Stomach (tissue), 9 donors: Measurements from ENCODE around the gene IRF5. TPM values are rescaled to one million over a fixed set of nuclear protein-coding genes. Genes with fewer than 3 reads are reported as not detected.

ENCODE experiments used
- DNase-seq, 2 donors: peaks; one replicate each; pipeline versions ENCODE4 v3.0.0 to v3.0.0-alpha.2; 2013 to 2019
- H3K27ac ChIP-seq, 5 donors: fragments of 200-600 bp in 4 of 5; sonication (generic) in 4 of 5; one replicate each; pipeline ENCODE4 v1.5.1; 2013 to 2019; ENCODE audit warnings: mild to moderate bottlenecking in 1 of 5, moderate library complexity in 1 of 5
- H3K27me3 ChIP-seq, 3 donors: fragments of 200-600 bp; sonication (generic); one replicate each; pipeline ENCODE4 v1.5.1; 2017 to 2019; ENCODE audit warnings: mixed run types in 1 of 3
- H3K36me3 ChIP-seq, 4 donors: fragments of 200-600 bp; sonication (generic); 1 replicate in 3 of 4; 2 replicates in 1 of 4; pipeline ENCODE4 v1.5.1; 2016 to 2019
- H3K4me1 ChIP-seq, 4 donors: fragments of 200-600 bp; sonication (generic); one replicate each; pipeline ENCODE4 v1.5.1; 2016 to 2019
- H3K4me3 ChIP-seq, 4 donors: fragments of 200-600 bp; sonication (generic) in 3 of 4; one replicate each; pipeline ENCODE4 v1.5.1; 2016 to 2019; ENCODE audit warnings: mild to moderate bottlenecking in 1 of 4
- H3K9me3 ChIP-seq, 4 donors: fragments of 200-600 bp; sonication (generic); one replicate each; pipeline ENCODE4 v1.5.1; 2016 to 2019
- EP300 ChIP-seq: sonication (generic); formaldehyde crosslinking; IDR thresholded peaks from one replicate; pipeline ENCODE4 v1.6.1; 2017; ENCODE audit warnings: antibody characterized with exemption
- POLR2A ChIP-seq, 4 donors: fragments of 450-650 bp; IDR thresholded peaks; one replicate each; pipeline ENCODE4 v1.6.1; 2016; ENCODE audit warnings: antibody characterized with exemption in 4 of 4, control low read depth in 2 of 4, mild to moderate bottlenecking in 1 of 4, moderate library complexity in 1 of 4
- POLR2AphosphoS5 ChIP-seq, 3 donors: sonication (generic); formaldehyde crosslinking; IDR thresholded peaks; one replicate each; pipeline ENCODE4 v1.6.1; 2016; ENCODE audit warnings: antibody characterized with exemption in 3 of 3
- WGBS, 5 donors: extraction: QIAGEN DNeasy Blood & Tissue Kit in 3 of 5; methylation state at CpG; one replicate each; pipeline versions ENCODE4 v1.1.5 to v1.1.7; 2013 to 2018; 5-methylcytosine and 5-hydroxymethylcytosine counted together
- intact Hi-C: fragments of 100-400 bp; cut with DNase I; formaldehyde crosslinking; loops from one replicate; pipeline ENCODE4 v1.15.1; 2023; ENCODE audit warnings: low total_unique reads
- polyA plus RNA-seq, 3 donors: library from polyadenylated mRNA; stranded (reverse); fragments of 200-250 nt; gene quantifications; one replicate each; pipeline ENCODE4 v1.2.3, GENCODE V29; 2013
- total RNA-seq, 5 donors: library from RNA; depleted of rRNA; stranded (reverse); fragments of >200 nt; gene quantifications; one replicate each; pipeline versions ENCODE4 v1.1.0 to v1.2.3, GENCODE V29; 2014 to 2016
- TF ChIP-seq, protein P1 (sequence below), 7 experiments: fragments of 450-650 bp in 4 of 7; fragments of 200-600 bp in 3 of 7; sonication (generic) in 3 of 7; IDR thresholded peaks; one replicate each; pipeline ENCODE4 v1.5.1; 2016 to 2019; ENCODE audit warnings: antibody characterized with exemption in 7 of 7, control low read depth in 2 of 7, mild to moderate bottlenecking in 1 of 7
- donor health status: healthy with polysubstance abuse.
- donor health status: Bipolar disorder and iron deficiency.
- donor health status: healthy.

IRF5 gene
- total and polyA plus RNA-seq, 8 donors = 2.2 to 13.8 (median 4.7) TPM

DNA sequence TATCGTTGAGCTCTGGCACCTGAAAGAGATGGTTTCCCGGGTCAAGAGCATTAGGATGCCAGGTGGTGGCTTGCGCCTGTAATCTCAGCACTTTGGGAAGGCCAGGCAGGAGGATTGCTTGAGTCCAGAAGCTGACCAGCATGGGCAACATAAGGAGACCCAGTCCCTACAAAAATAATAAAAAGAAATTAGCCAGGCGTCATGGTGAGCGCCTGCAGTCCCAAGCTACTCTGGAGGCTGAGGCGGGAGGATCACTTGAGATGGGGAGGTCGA lies 21.1 kb upstream of the IRF5 start:
- DNase-seq = peak in 1 of 2 donors; percentile 0
- H3K27ac ChIP-seq = no peak overlapping the region
- intact Hi-C loops = no loop called here
- 88 to 94% (median 90%) methylated on average over 7 of the region's 7 CpGs for WGBS, 5 donors
- TF ChIP-seq EP300 = no peak
- TF ChIP-seq POLR2A (IDR thresholded peaks at IDR 0.05) = no peak
- TF ChIP-seq, protein P1, sequence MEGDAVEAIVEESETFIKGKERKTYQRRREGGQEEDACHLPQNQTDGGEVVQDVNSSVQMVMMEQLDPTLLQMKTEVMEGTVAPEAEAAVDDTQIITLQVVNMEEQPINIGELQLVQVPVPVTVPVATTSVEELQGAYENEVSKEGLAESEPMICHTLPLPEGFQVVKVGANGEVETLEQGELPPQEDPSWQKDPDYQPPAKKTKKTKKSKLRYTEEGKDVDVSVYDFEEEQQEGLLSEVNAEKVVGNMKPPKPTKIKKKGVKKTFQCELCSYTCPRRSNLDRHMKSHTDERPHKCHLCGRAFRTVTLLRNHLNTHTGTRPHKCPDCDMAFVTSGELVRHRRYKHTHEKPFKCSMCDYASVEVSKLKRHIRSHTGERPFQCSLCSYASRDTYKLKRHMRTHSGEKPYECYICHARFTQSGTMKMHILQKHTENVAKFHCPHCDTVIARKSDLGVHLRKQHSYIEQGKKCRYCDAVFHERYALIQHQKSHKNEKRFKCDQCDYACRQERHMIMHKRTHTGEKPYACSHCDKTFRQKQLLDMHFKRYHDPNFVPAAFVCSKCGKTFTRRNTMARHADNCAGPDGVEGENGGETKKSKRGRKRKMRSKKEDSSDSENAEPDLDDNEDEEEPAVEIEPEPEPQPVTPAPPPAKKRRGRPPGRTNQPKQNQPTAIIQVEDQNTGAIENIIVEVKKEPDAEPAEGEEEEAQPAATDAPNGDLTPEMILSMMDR (IDR thresholded peaks at IDR 0.05) = no peak
- TF ChIP-seq POLR2AphosphoS5 (IDR thresholded peaks at IDR 0.05) = no peak
- H3K4me1 ChIP-seq = peaks cover 13 to 23% (median 17%) of the 10 kb centered on the region in 4 donors
- no peak overlapping the region for H3K4me3 ChIP-seq
- H3K27me3 ChIP-seq = peaks cover 10 to 83% (median 35%) of the 10 kb centered on the region in 3 donors
- H3K9me3 ChIP-seq = no peaks in the 10 kb centered on the region
- H3K36me3 ChIP-seq = no peaks in the 10 kb centered on the region

DNA sequence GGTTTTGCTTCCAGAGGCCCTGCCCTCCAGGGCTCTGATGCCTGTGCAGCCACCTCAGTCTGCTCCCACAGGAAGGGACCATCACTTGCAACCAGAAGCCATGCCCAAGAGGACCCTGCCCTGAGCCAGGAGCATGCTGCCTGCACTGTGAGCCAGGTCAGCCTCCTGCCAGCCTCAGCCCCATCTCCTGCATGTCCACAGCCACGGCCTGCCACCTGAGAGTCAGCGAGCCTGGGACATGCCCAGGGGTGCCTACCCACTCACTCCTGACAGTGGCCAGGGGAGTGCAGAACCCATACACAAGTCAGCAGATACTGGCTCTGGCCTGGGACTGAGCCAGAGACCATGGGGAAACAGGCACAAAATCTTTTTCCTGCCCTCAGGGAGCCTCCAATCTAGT lies 20.6 kb upstream of the IRF5 start:
- H3K36me3 ChIP-seq = no peaks in the 10 kb centered on the region
- 80 to 100% (median 89%) methylated on average over 1 to 2 of the region's 2 CpGs for WGBS, 5 donors
- H3K27me3 ChIP-seq = peaks cover 10 to 83% (median 35%) of the 10 kb centered on the region in 3 donors
- no peak overlapping the region for H3K4me3 ChIP-seq
- TF ChIP-seq EP300 (no peak), POLR2A (IDR thresholded peaks at IDR 0.05) (no peak), POLR2AphosphoS5 (IDR thresholded peaks at IDR 0.05) (no peak)
- TF ChIP-seq, protein P1 (IDR thresholded peaks at IDR 0.05) = no peak
- peak in 1 of 2 donors; percentile 1 for DNase-seq
- no peak overlapping the region for H3K27ac ChIP-seq
- H3K4me1 ChIP-seq = peaks cover 13 to 18% (median 16%) of the 10 kb centered on the region in 4 donors
- intact Hi-C loops = no loop called here
- H3K9me3 ChIP-seq = no peaks in the 10 kb centered on the region

DNA sequence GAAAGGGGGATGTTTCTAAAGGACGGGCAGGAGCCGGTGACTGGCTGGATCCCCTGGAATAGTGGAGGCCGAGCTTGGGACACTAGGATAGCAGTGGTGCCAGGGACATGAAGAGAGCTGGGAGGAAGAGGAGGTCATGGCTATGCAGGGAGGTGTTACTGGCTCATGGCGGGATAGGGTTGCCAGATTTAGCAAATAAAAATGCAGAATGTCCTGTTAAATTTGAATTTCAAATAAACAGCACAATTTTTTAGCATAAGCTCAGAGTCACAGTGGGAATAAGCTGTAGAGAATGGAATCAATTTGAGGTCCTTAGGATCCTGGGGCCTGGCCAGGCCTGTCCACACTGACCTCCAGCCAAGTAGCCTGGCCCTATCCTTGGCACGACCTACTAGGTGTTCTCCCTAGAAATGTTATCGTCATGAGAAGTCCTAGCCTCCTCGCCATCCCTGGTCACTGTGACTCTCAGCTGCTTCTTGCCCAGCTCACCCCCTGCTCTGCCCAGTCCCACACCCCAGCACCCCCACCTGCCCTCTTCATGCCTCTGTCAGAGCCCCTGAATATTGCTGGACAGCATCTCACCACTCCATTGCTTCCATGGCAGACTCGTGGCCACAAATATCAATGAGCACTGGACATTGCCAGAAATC lies 19.6 kb upstream of the IRF5 start:
- Histone ChIP-seq H3K27ac (no peak overlapping the region), H3K9me3 (no peaks in the 10 kb centered on the region), H3K4me3 (no peak overlapping the region), H3K4me1 (peaks cover 13 to 18% (median 15%) of the 10 kb centered on the region in 4 donors), H3K27me3 (peaks cover 10 to 89% (median 35%) of the 10 kb centered on the region in 3 donors), H3K36me3 (no peaks in the 10 kb centered on the region)
- intact Hi-C loops = no loop called here
- TF ChIP-seq POLR2AphosphoS5 (IDR thresholded peaks at IDR 0.05) = no peak
- TF ChIP-seq POLR2A (IDR thresholded peaks at IDR 0.05) = no peak
- TF ChIP-seq, protein P1 (IDR thresholded peaks at IDR 0.05) = no peak
- TF ChIP-seq EP300 = no peak
- WGBS, 5 donors = 83 to 89% (median 87%) methylated on average over 7 to 8 of the region's 8 CpGs
- DNase-seq = peak in 1 of 2 donors; percentile 0

DNA sequence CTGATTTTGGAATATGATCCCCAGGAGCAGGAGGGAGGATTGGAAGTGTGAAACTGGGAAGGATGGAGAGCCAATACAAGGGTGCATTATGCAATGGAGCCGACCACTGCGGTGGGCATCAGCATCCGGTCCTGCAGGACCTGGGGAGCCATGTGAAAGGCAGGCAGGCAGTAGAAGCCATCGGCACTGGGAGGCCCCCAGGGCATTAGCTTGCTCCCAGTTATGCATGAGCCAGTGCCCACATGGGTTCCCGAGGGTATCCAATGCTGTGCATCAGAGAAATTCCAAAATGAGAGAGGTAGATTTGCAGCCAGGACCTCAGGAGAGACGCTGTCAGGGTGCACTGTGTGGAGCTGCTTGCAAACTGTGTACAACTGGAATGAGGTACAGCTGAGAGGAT lies 18.5 kb upstream of the IRF5 start:
- no peak overlapping the region for H3K27ac ChIP-seq
- DNase-seq = no peak
- peaks cover 13 to 18% (median 15%) of the 10 kb centered on the region in 4 donors for H3K4me1 ChIP-seq
- 75 to 88% (median 81%) methylated on average over 6 of the region's 6 CpGs for WGBS, 5 donors
- H3K36me3 ChIP-seq = no peaks in the 10 kb centered on the region
- H3K4me3 ChIP-seq = no peak overlapping the region
- TF ChIP-seq EP300 (no peak), POLR2AphosphoS5 (IDR thresholded peaks at IDR 0.05) (no peak), POLR2A (IDR thresholded peaks at IDR 0.05) (no peak)
- TF ChIP-seq, protein P1 (IDR thresholded peaks at IDR 0.05) = no peak
- H3K9me3 ChIP-seq = no peaks in the 10 kb centered on the region
- intact Hi-C loops = no loop called here
- H3K27me3 ChIP-seq = peaks cover 10 to 91% (median 30%) of the 10 kb centered on the region in 3 donors
